ENCODE measurements around the gene PFKM. TPM values are rescaled to one million over a fixed set of nuclear protein-coding genes. Genes with fewer than 3 reads are reported as not detected.
"Not testable (repeated sequence)": the region's sequence is repeated elsewhere in the genome, so short reads cannot be mapped to it uniquely, and the experiment has no call there.

Gene PFKM
- total and polyA plus RNA-seq, 5 experiments from 2014 or later: 4.5 to 16.1 (median 8.4) TPM

- no peak overlapping the region for H3K4me3 Mint-ChIP-seq
- DNase-seq: no peak
- no peaks in the 10 kb centered on the region for H3K9me3 Mint-ChIP-seq
- POLR2A ChIA-PET: no interaction called here
- peaks cover 5 to 64% (median 15%) of the 10 kb centered on the region in 3 donors for H3K36me3 Mint-ChIP-seq
- H3K27ac Mint-ChIP-seq: peak overlapping the region in 2 of 10 donors; percentile 59 to 65
- H3K4me1 Mint-ChIP-seq: peaks cover 0 to 6% (median 4%) of the 10 kb centered on the region in 4 donors
- H3K27me3 Mint-ChIP-seq: no peaks in the 10 kb centered on the region
- ATAC-seq: no peak
Measured at GRCh38 chr12:48142818-48143674, 23.9 kb downstream of the PFKM start.

- H3K4me1 Mint-ChIP-seq: peaks cover 0 to 6% (median 5%) of the 10 kb centered on the region in 4 donors
- ATAC-seq (no peak), DNase-seq (no peak)
- POLR2A ChIA-PET: no interaction called here
- peak overlapping the region in 5 of 10 donors; percentile 6 to 65 (median 55) for H3K27ac Mint-ChIP-seq
- no peak overlapping the region for H3K4me3 Mint-ChIP-seq
- peaks cover 5 to 73% (median 17%) of the 10 kb centered on the region in 3 donors for H3K36me3 Mint-ChIP-seq
- no peaks in the 10 kb centered on the region for H3K27me3 Mint-ChIP-seq
- H3K9me3 Mint-ChIP-seq: no peaks in the 10 kb centered on the region
Measured at GRCh38 chr12:48143898-48144297, 24.7 kb downstream of the PFKM start.

- DNase-seq (no peak), ATAC-seq (no peak)
- Mint-ChIP-seq H3K36me3 (peaks cover 5 to 91% (median 22%) of the 10 kb centered on the region in 3 donors), H3K27me3 (no peaks in the 10 kb centered on the region), H3K4me3 (no peak overlapping the region), H3K27ac (peak overlapping the region in 6 of 10 donors; percentile 3 to 47 (median 24)), H3K9me3 (no peaks in the 10 kb centered on the region), H3K4me1 (peaks cover 0 to 8% (median 5%) of the 10 kb centered on the region in 4 donors)
- POLR2A ChIA-PET: interaction anchor here (2.0 kb wide), 1 partner anchor 11 kb away, joined by 6 read pairs; the partner anchor contains the start of gene ASB8
Measured at GRCh38 chr12:48145981-48146380, 26.8 kb downstream of the PFKM start.

DNA sequence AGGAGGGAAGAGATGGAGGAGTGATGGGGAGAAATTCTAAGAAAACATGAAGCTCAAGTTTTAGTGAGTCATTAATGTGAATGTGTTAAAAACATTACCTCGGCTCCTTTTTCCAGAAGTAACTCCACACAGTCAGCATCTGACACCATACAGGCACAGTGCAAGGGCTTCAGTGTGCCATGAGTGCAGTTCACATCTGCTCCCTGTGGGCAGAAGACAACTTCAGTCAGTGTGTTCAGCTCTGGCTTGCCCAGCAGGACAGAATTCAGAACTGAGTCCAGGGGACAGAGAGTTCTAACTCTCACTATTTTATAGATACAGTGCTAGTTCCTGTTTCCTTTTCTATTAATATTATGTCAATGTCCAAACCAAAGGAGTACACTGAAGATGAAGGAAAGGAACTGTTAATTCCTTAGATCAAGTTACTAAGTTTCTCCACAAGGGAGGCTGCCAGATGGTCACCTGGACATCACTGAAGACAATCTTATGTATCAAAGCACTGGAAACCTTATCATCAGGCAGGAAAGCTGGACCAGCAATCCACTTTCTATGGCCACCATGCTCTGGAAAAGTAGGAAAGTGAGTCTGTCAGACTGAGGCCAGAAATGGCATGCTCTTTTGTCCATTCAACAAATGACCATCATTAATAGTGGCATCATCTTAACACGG, 32.1 kb downstream of the PFKM start:
- ATAC-seq (no peak), DNase-seq (no peak)
- H3K4me1 Mint-ChIP-seq: peaks cover 14 to 27% (median 24%) of the 10 kb centered on the region in 4 donors
- peak overlapping the region in 1 of 10 donors; percentile 22 for H3K27ac Mint-ChIP-seq
- H3K9me3 Mint-ChIP-seq: no peaks in the 10 kb centered on the region
- no peak overlapping the region for H3K4me3 Mint-ChIP-seq
- peaks cover 0 to 76% (median 12%) of the 10 kb centered on the region in 3 donors for H3K36me3 Mint-ChIP-seq
- no peaks in the 10 kb centered on the region for H3K27me3 Mint-ChIP-seq
- POLR2A ChIA-PET: interaction anchor here (0.6 kb wide), 1 partner anchor 13 kb away, joined by 3 read pairs; no protein-coding TSS in a partner anchor

GRCh38 chr12:48155786-48156185, 36.6 kb downstream of the PFKM start:
- POLR2A ChIA-PET: interaction anchor here (0.6 to 2.8 kb wide), 3 partner anchors 27 to 432 kb away, joined by 3 to 12 read pairs (median 5); partner anchors contain the start of gene CCDC184
- not testable (repeated sequence) for DNase-seq, ATAC-seq, H3K9me3 Mint-ChIP-seq, H3K27me3 Mint-ChIP-seq
- Mint-ChIP-seq H3K4me1 (peaks cover 20 to 52% (median 48%) of the 10 kb centered on the region in 4 donors), H3K4me3 (peak overlapping the region; percentile 93 to 99 (median 96)), H3K27ac (peak overlapping the region in 7 of 10 donors; percentile 36 to 99 (median 98)), H3K36me3 (peaks cover 0 to 32% (median 0%) of the 10 kb centered on the region in 3 donors)

DNA sequence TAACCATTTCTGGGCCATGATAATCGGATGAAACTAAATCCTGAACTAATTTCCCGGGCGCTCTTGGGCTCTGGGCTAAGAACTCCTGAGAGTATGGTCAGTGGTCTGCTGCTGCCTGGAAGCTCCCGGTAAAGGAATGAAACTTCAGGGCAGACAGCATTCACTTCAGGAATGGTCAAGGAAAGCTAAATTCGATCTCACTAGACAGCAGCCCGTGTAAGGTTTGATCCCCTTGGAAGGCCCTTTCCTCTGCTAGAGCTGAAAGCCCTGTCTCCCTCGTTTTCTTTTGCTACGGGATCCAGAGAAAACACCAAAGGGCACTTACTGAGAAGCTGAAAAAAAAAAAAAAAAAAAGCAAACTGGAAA, 37.5 kb downstream of the PFKM start:
- Mint-ChIP-seq H3K9me3 (no peaks in the 10 kb centered on the region), H3K36me3 (peaks cover 0 to 26% (median 0%) of the 10 kb centered on the region in 3 donors), H3K4me1 (peaks cover 24 to 57% (median 55%) of the 10 kb centered on the region in 4 donors)

DNA sequence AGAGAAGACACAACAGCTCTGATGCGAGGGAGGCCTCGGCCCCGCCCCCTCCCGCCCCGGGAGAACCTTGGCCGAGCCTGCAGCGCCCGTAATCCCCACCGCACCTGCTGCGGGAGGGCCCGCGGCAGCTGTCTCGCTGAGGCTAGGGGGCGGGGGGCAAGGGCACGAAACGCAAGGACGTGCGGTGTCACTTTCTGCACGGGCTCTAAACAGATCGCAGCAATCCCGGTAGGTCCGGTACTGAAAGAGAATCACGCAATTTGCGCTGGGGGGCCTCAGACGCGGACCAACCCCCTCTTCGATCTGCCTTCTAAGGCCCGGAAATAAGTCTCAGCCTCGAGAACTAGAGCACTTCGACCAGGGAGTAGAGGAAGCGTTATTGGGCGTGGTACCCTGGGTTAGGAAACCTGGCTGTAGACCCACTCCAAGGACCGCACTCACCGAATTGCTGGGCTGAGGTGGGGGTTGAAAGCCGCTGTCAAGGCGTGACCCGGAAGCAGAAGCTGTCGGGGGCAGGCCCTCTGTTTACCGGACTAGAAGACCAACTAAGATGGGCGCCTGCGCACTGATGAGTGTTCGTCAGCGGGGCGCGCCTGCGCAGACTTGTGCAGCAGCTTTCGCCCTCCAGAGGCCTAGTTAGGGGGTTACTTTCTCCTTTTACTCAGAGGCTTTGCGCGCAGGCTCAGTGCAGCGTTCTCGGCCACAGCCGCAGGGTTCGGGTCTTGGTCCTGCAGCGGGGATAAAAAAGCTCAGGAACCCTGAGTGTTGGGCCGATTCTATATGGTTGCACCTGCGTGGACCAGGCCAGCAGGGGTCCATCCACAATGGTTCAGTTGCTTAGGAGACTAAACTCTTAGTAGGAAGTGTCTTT, 38.1 kb downstream of the PFKM start, which contains the start of gene ASB8:
ASB8 (minus strand) TSS at position 498 of the 871 bp plus-strand sequence. CDS start 4,019 bp downstream, outside the sequence.
- Mint-ChIP-seq H3K4me3 (peak within 1 kb of the TSS; percentile 93 to 99 (median 96)), H3K27me3 (peaks cover 0 to 2% (median 0%) of the 10 kb centered on the region in 5 donors), H3K4me1 (peaks cover 24 to 56% (median 54%) of the 10 kb centered on the region in 4 donors), H3K27ac (peak within 1 kb of the TSS; percentile 98 to 100 (median 99)), H3K36me3 (peaks cover 0 to 20% (median 0%) of the 10 kb centered on the region in 3 donors), H3K9me3 (no peaks in the 10 kb centered on the region)
- DNase-seq: peak; percentile 97 to 99 (median 99)
- POLR2A ChIA-PET: interaction anchor here (0.5 to 3.9 kb wide), 17 partner anchors 11 to 559 kb away, joined by 3 to 41 read pairs (median 3); partner anchors contain the start of genes CCDC184, CCNT1, COL2A1 and RPAP3
- ATAC-seq: peak; percentile 93

More for the DNA sequence above, 37.5 kb downstream of the PFKM start:
- H3K27me3 Mint-ChIP-seq: no peaks in the 10 kb centered on the region
- H3K27ac Mint-ChIP-seq: peak overlapping the region; percentile 98 to 100 (median 99)
- no peak for DNase-seq
- no peak for ATAC-seq
- H3K4me3 Mint-ChIP-seq: peak overlapping the region; percentile 93 to 99 (median 96)
- POLR2A ChIA-PET: interaction anchor here (0.5 to 3.9 kb wide), 10 partner anchors 10 to 450 kb away, joined by 3 to 41 read pairs (median 6); partner anchors contain the start of genes CCDC184, RPAP3 and SENP1

DNA sequence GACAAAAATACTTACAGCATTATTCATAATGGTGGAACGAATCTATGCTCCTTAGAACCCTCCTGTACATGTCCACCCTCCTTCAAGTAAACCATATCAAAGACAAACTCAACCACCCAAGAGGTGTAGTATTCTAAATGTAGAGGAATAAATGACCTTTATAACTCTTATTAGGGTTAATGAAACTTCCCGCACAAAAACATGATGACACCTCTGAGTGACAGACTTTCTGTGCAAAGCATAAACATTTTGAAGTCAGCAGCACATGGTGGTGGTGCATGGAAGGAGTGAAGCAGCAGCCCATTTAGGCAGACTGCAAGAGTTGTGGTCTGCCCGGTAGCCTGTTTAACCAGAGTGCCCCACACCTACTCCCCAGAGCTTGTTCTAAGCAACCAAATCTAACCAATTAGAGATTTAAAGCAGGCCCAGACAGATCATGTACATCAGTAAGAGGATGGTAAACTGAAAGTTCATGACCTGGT, 38.8 kb downstream of the PFKM start:
- POLR2A ChIA-PET: interaction anchor here (0.6 to 3.9 kb wide), 16 partner anchors 12 to 558 kb away, joined by 3 to 41 read pairs (median 4); partner anchors contain the start of genes CCDC184, CCNT1, COL2A1 and RPAP3
- Mint-ChIP-seq H3K9me3 (no peaks in the 10 kb centered on the region), H3K4me3 (peak overlapping the region; percentile 93 to 99 (median 96)), H3K4me1 (peaks cover 23 to 55% (median 52%) of the 10 kb centered on the region in 4 donors), H3K36me3 (peaks cover 0 to 13% (median 0%) of the 10 kb centered on the region in 3 donors), H3K27ac (peak overlapping the region; percentile 98 to 100 (median 99)), H3K27me3 (peaks cover 0 to 2% (median 0%) of the 10 kb centered on the region in 5 donors)
- DNase-seq: no peak
- ATAC-seq: peak in 1 of 2 donors; percentile 18

DNA sequence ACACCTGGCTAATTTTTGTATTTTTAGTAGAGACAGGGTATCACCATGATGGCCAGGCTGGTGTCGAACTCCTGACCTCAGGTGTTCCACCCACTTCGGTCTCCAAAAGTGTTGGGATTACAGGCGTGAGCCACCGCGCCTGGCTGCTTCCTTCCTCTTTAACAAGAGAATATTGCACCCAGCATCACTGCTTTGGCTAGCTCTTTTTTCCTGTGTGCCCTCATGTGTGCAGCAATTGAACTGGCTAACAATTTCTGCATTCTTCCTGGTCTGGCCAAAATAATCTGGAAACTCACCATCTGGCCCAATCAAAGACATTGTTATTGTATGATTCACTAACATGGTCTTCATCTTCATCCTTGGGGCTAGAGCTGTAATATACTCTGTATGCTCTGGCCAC, 40.9 kb downstream of the PFKM start:
- ATAC-seq (no peak), DNase-seq (no peak)
- no peaks in the 10 kb centered on the region for H3K36me3 Mint-ChIP-seq
- no peaks in the 10 kb centered on the region for H3K9me3 Mint-ChIP-seq
- peaks cover 0 to 6% (median 4%) of the 10 kb centered on the region in 5 donors for H3K27me3 Mint-ChIP-seq
- no peak overlapping the region for H3K4me3 Mint-ChIP-seq
- POLR2A ChIA-PET: interaction anchor here (1.5 to 3.9 kb wide), 3 partner anchors 25 to 54 kb away, joined by 4 to 41 read pairs (median 13); partner anchors contain the start of gene SENP1
- peaks cover 16 to 43% (median 37%) of the 10 kb centered on the region in 4 donors for H3K4me1 Mint-ChIP-seq
- H3K27ac Mint-ChIP-seq: peak overlapping the region in 5 of 10 donors; percentile 9 to 78 (median 56)

GRCh38 chr12:48160807-48161206, 41.6 kb downstream of the PFKM start:
- no peaks in the 10 kb centered on the region for H3K36me3 Mint-ChIP-seq
- H3K27ac Mint-ChIP-seq: peak overlapping the region in 7 of 10 donors; percentile 4 to 81 (median 64)
- POLR2A ChIA-PET: interaction anchor here (3.3 kb wide), 1 partner anchor 54 kb away, joined by 13 read pairs; the partner anchor contains the start of gene SENP1
- peaks cover 4 to 7% (median 6%) of the 10 kb centered on the region in 5 donors for H3K27me3 Mint-ChIP-seq
- peaks cover 16 to 40% (median 36%) of the 10 kb centered on the region in 4 donors for H3K4me1 Mint-ChIP-seq
- no peaks in the 10 kb centered on the region for H3K9me3 Mint-ChIP-seq
- peak overlapping the region in 4 of 10 donors; percentile 15 to 33 (median 26) for H3K4me3 Mint-ChIP-seq
- ATAC-seq (no peak), DNase-seq (peak in 1 of 10 donors; percentile 18)

GRCh38 chr12:48163150-48163747, 44.1 kb downstream of the PFKM start:
- DNase-seq (no peak), ATAC-seq (no peak)
- Mint-ChIP-seq H3K4me3 (no peak overlapping the region), H3K9me3 (no peaks in the 10 kb centered on the region), H3K27me3 (peaks cover 4 to 13% (median 11%) of the 10 kb centered on the region in 5 donors), H3K27ac (peak overlapping the region in 1 of 10 donors; percentile 13), H3K36me3 (no peaks in the 10 kb centered on the region), H3K4me1 (peaks cover 8 to 25% (median 18%) of the 10 kb centered on the region in 4 donors)
- POLR2A ChIA-PET: no interaction called here

All from naive thymus-derived CD8-positive, alpha-beta T cell (primary cell).